ENCODE data around the gene DLGAP1. TPM values are rescaled to one million over a fixed set of nuclear protein-coding genes. Genes with fewer than 3 reads are reported as not detected.

The DLGAP1 gene
- polyA plus RNA-seq, 1 donor from 2014 or later = 4.5 TPM

- TF ChIP-seq REST (IDR thresholded peaks at IDR 0.05; ENCODE audit: borderline replicate concordance) = no peak
These were observed 623.0 kb downstream of the DLGAP1 start (continued) for GRCh38 chr18:3832025-3832638.

- H3K79me2 ChIP-seq (replicated peaks; ENCODE audit: insufficient read depth, low read length) = no peaks in the 10 kb centered on the region
- no peak overlapping the region for H3K4me3 ChIP-seq (ENCODE audit: low read length)
- H3K4me2 ChIP-seq (ENCODE audit: low read length) = no peak overlapping the region
- no peak overlapping the region for H3K9ac ChIP-seq (ENCODE audit: low read length)
- H2AFZ ChIP-seq (ENCODE audit: low read depth, low read length) = no peak overlapping the region
- TF ChIP-seq POLR2AphosphoS5 (IDR thresholded peaks at IDR 0.05) = no peak
- TF ChIP-seq SMC3 (conservative IDR thresholded peaks at IDR 0.05; ENCODE audit: poor library complexity) = no peak
- no peak for TF ChIP-seq EZH2 (IDR thresholded peaks at IDR 0.05; ENCODE audit: borderline replicate concordance, insufficient read depth, low read length, poor library complexity, severe bottlenecking)
- no peak for TF ChIP-seq TAF1 (IDR thresholded peaks at IDR 0.05; ENCODE audit: low read depth)
- no peak for TF ChIP-seq RAD21 (conservative IDR thresholded peaks at IDR 0.05)
- no peak for TF ChIP-seq MXI1 (conservative IDR thresholded peaks at IDR 0.05; ENCODE audit: poor library complexity, severe bottlenecking)
- TF ChIP-seq CTCF (IDR thresholded peaks at IDR 0.05; ENCODE audit: poor library complexity, severe bottlenecking) = no peak
- TF ChIP-seq EP300 (conservative IDR thresholded peaks at IDR 0.05; ENCODE audit: poor library complexity, severe bottlenecking) = no peak
- TF ChIP-seq REST (IDR thresholded peaks at IDR 0.05; ENCODE audit: borderline replicate concordance) = no peak
- no peaks in the 10 kb centered on the region for H3K27me3 ChIP-seq (ENCODE audit: insufficient read depth, low read depth, low read length)
- H3F3A ChIP-seq (ENCODE audit: insufficient read depth, low read length, poor library complexity, severe bottlenecking) = no peaks in the 10 kb centered on the region
- no peaks in the 10 kb centered on the region for H3K9me3 ChIP-seq (ENCODE audit: low read length)
- H4K20me1 ChIP-seq (ENCODE audit: insufficient read depth) = no peaks in the 10 kb centered on the region
- no peak overlapping the region for H3K27ac ChIP-seq (ENCODE audit: low read length)
- no peaks in the 10 kb centered on the region for H3K36me3 ChIP-seq (ENCODE audit: insufficient read depth, low read length)
- no peaks in the 10 kb centered on the region for H3K9me2 ChIP-seq (ENCODE audit: insufficient read depth, low read length)
These were observed 624.5 kb downstream of the DLGAP1 start for GRCh38 chr18:3830604-3831003.

Data from neural cell (in vitro differentiated cells).